NT2/D1 (cell line): ENCODE data around the gene ACTR1A.
"Not testable (repeated sequence)": the region's sequence is repeated elsewhere in the genome, so short reads cannot be mapped to it uniquely, and the experiment has no call there.

Experiments
- DNase-seq: peaks from one replicate; pipeline ENCODE4 v3.0.0-alpha.2; 2011; ENCODE audit warnings: low read depth, low spot score
- H3K27me3 ChIP-seq: 2 replicates; pipeline ENCODE4 v1.6.0; 2011; ENCODE audit warnings: mild to moderate bottlenecking; ENCODE audit not compliant: insufficient read length, insufficient read depth
- H3K36me3 ChIP-seq: 2 replicates; pipeline ENCODE4 v1.6.1; 2011; ENCODE audit warnings: mild to moderate bottlenecking, low read length, mixed read lengths; ENCODE audit not compliant: insufficient read depth, insufficient read length
- H3K4me1 ChIP-seq: 2 replicates; pipeline ENCODE4 v1.5.1; 2011; ENCODE audit not compliant: insufficient read depth, insufficient read length
- H3K4me3 ChIP-seq: 2 replicates; pipeline ENCODE4 v1.5.1; 2011; ENCODE audit warnings: low read depth; ENCODE audit not compliant: insufficient read length
- H3K9ac ChIP-seq: 2 replicates; pipeline ENCODE4 v1.6.0; 2011; ENCODE audit warnings: low read depth; ENCODE audit not compliant: insufficient read length
- H3K9me3 ChIP-seq: 2 replicates; pipeline ENCODE4 v1.5.1; 2011; ENCODE audit warnings: mild to moderate bottlenecking, low read length; ENCODE audit not compliant: insufficient read depth
- SUZ12 ChIP-seq: IDR thresholded peaks from 2 replicates; pipeline ENCODE4 v1.6.1; 2011; ENCODE audit not compliant: insufficient read length, insufficient read depth; ENCODE audit errors: extremely low read depth
- YY1 ChIP-seq: IDR thresholded peaks from 2 replicates; pipeline ENCODE4 v1.6.1; 2011; ENCODE audit not compliant: insufficient read length, insufficient read depth
- ZNF274 ChIP-seq: IDR thresholded peaks from 2 replicates; pipeline ENCODE4 v1.6.1; 2011; ENCODE audit warnings: mild to moderate bottlenecking, low read depth, low read length

The ACTR1A gene

GRCh38 chr10:102455893-102456471 is 46.5 kb downstream of the ACTR1A start:
- DNase-seq: no peak
- H3K9ac ChIP-seq: no peak overlapping the region
- TF ChIP-seq YY1: no peak
- TF ChIP-seq SUZ12: no peak
- no peak for TF ChIP-seq ZNF274
- H3K4me3 ChIP-seq: no peak overlapping the region
- peaks cover 5% of the 10 kb centered on the region for H3K36me3 ChIP-seq
- H3K27me3 ChIP-seq: no peaks in the 10 kb centered on the region
- H3K9me3 ChIP-seq: no peaks in the 10 kb centered on the region
- H3K4me1 ChIP-seq: peaks cover 9% of the 10 kb centered on the region

- H3K4me1 ChIP-seq, H3K9me3 ChIP-seq, H3K9ac ChIP-seq, H3K27me3 ChIP-seq, H3K4me3 ChIP-seq, H3K36me3 ChIP-seq, DNase-seq: not testable (repeated sequence)
Observed at GRCh38 chr10:102454662-102455487, 47.6 kb downstream of the ACTR1A start.

- TF ChIP-seq SUZ12 (no peak), ZNF274 (no peak)
- peak overlapping the region; percentile 36 for H3K9ac ChIP-seq
- peaks cover 9% of the 10 kb centered on the region for H3K4me1 ChIP-seq
- DNase-seq: no peak
- no peaks in the 10 kb centered on the region for H3K27me3 ChIP-seq
- H3K36me3 ChIP-seq: peaks cover 5% of the 10 kb centered on the region
- no peak overlapping the region for H3K4me3 ChIP-seq
- H3K9me3 ChIP-seq: no peaks in the 10 kb centered on the region
Observed at GRCh38 chr10:102453502-102453901, 49.0 kb downstream of the ACTR1A start.

GRCh38 chr10:102452672-102453340 is 49.7 kb downstream of the ACTR1A start:
- H3K36me3 ChIP-seq: peaks cover 5% of the 10 kb centered on the region

GRCh38 chr10:102451105-102451969 is 51.2 kb downstream of the ACTR1A start, which contains the start of gene C10orf95:
TSS of gene C10orf95 (minus strand) at chr10:102451543. CDS start at chr10:102451093, 450 bp downstream.
- Histone ChIP-seq H3K36me3 (peaks cover 5% of the 10 kb centered on the region), H3K4me1 (peaks cover 9% of the 10 kb centered on the region), H3K9ac (peak within 1 kb of the TSS; percentile 94), H3K4me3 (peak within 1 kb of the TSS; percentile 84), H3K9me3 (no peaks in the 10 kb centered on the region), H3K27me3 (no peaks in the 10 kb centered on the region)
- TF ChIP-seq YY1 (no peak), ZNF274 (no peak), SUZ12 (no peak)
- DNase-seq: no peak

More at GRCh38 chr10:102452672-102453340, 49.7 kb downstream of the ACTR1A start:
- Histone ChIP-seq H3K9ac (no peak overlapping the region), H3K27me3 (no peaks in the 10 kb centered on the region), H3K4me3 (no peak overlapping the region), H3K9me3 (no peaks in the 10 kb centered on the region), H3K4me1 (peaks cover 9% of the 10 kb centered on the region)
- no peak for TF ChIP-seq SUZ12
- TF ChIP-seq ZNF274: no peak
- TF ChIP-seq YY1: no peak
- no peak for DNase-seq

- peak overlapping the region; percentile 94 for H3K9ac ChIP-seq
- DNase-seq: no peak
Observed at GRCh38 chr10:102450374-102451104, 52.0 kb downstream of the ACTR1A start.

More at GRCh38 chr10:102450374-102451104, 52.0 kb downstream of the ACTR1A start:
- H3K4me3 ChIP-seq: peak overlapping the region; percentile 84
- no peaks in the 10 kb centered on the region for H3K27me3 ChIP-seq
- peaks cover 9% of the 10 kb centered on the region for H3K4me1 ChIP-seq
- H3K9me3 ChIP-seq: no peaks in the 10 kb centered on the region
- peaks cover 5% of the 10 kb centered on the region for H3K36me3 ChIP-seq
- TF ChIP-seq ZNF274 (no peak), SUZ12 (no peak), YY1 (no peak)
